DMS153 treated with DMSO at 0.1 percent for 48 hours (cell line): ENCODE results near the gene CENPVL3.
A peak's percentile ranks its signal among the peaks of the same experiment; 100 is the strongest.
"Not testable (repeated sequence)": the region's sequence is repeated elsewhere in the genome, so short reads cannot be mapped to it uniquely, and the experiment has no call there.

Experiments used
- DNase-seq: peaks from one replicate; lab custom pipeline; 2025; ENCODE audit not compliant: unreplicated experiment; lab: John Stamatoyannopoulos, UW

Gene CENPVL3

DNA sequence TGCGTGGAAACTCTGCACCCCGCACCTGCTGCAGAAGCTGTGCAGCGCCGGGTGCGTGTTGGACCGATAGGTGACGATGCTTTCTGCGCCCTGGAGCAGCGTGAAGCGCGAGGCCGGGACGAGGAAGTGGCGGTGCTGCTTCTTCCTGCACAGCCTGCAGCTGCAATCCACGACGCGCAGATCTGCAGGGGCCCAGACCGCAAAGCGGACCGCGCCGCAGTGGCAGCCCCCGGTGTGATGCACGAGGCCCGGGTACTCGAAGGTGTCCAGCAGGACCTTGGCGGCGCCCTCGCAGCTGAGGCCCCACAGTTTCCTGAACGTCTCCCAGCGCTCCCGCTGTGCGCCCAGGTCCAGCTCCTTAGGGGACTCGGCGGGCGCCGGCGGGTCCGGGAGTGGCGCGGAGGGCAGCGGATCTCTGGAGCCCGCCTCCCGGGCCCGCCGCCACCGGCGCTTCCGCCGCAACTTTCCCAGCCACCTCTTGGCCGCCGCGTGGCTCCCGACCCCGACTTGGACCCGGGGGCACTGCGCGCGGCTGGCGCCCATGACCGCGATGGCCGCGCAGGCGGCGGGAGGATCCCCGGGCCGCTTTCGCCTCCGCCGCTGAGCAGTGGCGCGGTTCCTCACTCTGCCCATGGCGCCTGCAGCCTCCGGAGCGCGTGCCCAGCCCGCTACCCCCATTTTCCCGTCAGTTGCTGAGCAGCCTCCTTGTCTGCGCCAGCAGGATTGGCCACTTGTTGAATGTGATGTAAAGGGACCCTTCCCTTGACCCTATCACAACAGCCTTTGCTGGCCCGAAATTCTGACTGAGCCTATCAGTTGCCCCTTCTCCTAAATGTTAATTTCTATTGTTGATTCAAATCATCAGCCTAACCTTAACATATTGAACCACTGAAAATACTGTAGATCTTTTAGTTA lies at the start of gene CENPVL3:
Gene CENPVL3 (minus strand): TSS at position 672 of the 915 bp plus-strand sequence. CDS start 39 bp downstream, at position 633.
- DNase-seq = not testable (repeated sequence)

DNA sequence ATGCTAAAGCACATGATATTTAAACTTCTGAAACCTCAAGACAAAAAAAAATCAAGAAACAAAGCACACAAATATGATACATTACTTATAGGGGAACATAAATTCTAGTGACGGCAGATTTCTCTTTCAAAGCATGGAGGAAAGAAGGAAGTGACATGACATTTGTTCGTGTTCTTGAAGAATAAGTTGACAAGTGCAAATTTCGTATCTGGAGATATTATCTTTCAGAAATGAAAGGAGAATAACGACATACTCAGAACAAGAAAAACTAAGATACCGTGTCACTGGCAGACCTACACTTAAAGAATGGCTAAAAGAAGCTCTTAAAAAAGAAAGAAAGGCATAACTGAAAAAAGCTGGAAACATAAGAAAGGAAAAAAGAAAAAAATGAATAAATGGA lies 47.3 kb upstream of the CENPVL3 start:
- DNase-seq = no peak

DNA sequence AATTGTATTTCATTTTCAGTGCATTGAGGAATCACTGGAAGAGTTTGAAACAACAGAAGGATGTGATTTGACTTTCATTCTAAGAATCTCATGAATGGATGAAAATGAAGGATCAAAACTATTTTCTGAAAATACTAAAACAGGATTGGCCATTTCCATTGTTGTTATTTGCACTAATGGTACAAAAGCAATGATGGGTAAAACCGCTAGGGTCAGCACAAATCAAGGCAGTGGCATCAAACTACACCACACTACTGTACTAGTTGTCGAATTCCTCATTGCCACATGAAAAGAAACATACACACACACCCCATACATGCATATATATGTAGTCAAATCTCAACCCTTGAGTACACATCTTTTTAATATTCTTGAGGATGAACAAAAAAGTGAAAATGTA lies 24.7 kb upstream of the CENPVL3 start:
- no peak for DNase-seq

DNA sequence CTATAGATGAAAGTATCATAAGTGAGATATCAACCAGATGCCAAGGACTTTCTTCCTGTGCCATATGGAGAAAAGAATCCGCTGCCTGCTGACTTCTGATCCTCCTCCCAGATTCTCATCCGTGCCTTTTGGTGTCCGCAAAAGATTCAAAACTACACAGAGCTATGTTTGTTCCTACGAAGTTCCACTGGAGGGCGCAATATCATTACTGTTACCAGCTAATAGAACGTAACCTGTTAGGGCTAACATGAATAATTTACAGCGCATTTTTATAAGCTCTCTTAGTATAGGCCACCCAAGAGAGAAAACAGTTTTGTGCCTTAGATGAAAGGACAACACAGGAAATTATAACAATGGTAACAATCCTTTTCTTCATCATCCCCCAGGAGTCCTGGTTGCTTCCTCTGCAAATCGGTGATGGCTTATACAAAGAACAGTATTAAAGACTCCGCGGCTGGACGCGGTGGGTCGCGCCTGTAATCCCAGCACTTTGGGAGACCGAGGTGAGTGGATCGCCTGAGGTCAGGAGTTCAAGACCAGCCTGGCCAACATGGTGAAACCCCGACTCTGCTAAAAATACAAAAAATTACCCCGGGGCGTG lies 22.8 kb upstream of the CENPVL3 start:
- DNase-seq = peak; percentile 0

DNA sequence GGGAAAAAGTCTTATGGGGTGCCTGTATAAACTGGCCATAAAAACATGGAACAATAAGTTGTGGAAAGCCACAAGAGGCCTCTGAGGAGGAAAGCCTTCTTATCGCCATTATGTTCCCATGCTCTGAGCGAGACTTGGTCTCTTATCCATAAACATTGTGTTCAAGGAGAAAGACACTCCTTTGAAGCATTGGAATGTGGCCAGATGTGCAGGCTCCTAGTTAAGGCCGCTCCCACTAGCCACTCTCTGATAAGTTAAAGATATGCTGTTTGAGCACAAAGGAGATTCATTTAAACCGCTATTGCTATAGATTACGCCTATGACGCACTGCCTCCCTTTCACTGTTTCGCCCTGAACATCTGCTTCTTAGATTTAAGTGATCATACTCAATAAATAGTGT lies 17.8 kb upstream of the CENPVL3 start:
- DNase-seq = not testable (repeated sequence)

DNA sequence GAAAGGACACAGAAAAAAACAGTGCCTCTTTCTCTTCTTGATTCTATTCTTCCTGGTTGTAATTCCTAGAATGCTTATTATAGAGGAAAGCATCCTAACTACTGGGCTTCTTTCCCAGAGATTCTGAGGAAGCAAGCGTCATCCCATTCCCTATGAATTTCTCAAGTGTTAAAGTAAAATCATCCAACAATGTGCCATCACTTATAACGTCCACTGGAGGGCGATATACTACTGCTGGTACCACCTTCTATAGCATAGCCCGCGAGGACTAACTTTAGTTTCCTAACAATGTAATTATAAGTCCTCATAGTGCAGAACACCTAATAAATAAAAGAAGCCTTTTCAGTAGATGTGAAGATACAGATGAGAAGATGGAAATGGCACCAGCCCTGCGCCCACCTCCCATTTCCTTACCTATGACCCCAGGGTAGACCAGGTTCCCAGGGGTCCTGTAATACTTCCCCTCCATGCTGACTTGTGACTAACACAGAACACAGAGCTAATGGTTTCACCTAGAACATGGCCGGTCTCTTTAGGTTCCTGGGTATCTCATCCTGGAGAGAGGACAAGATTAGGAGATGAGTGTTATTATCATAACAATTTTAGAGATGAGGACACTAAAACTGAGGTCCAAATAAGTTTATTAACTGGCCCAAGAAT lies 4.2 kb downstream of the CENPVL3 start:
- no peak for DNase-seq

DNA sequence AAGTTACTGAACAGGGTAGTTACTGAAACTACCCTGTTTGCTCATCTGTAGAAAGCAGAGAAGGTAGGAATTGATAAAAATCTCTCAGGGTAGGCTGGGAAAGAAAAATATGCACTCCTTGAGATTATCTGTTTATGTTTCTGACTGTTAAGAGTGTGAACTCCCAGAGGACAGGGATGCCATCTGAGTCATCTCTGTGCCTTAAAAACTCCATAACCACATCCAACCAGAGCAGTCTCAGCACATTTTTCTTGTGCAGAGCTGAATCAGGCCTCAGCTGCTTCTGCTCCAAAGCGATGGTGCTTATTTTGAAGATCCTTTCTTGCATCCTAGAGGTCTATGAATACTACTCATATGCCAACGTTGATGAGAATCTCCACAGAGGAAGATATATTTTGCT lies 9.9 kb downstream of the CENPVL3 start:
- no peak for DNase-seq

DNA sequence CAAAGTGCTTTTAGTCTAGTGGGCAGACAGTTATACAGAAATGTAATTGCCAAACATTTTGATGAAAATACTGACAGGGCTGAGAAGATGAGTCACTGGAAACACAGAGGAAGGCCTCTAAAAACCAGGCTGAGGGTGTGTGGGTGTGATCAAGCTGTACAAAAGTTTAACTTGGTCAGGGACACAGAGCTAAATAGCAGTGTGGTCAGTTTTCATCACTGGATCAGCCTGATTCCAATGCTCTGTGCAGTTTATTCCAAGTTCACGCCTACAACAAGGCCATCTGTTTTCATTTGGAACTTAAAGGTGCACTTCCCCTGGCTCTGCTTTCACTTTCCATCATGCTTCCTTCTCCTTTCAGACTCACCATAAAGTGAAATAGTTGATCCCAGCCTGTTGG lies 10.6 kb downstream of the CENPVL3 start:
- DNase-seq = no peak

DNA sequence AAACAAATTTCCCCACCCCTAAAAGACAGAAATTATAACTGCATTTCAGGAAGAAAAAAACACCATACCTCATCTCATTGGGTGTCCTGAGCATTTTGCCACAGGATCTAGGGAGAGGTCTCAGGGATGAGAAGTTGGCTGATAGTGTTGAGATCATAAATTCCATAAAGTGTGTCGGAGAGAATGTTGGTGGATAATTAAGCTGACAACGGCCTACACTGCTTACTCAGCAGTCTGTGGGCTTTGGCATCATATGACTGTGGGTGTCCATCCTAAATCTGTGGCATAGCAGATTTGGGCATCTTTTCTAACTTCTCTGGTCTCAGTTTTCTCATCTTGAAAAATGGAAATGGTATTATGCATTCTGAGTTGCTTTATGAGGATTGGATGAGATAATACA lies 12.3 kb downstream of the CENPVL3 start:
- DNase-seq = no peak

DNA sequence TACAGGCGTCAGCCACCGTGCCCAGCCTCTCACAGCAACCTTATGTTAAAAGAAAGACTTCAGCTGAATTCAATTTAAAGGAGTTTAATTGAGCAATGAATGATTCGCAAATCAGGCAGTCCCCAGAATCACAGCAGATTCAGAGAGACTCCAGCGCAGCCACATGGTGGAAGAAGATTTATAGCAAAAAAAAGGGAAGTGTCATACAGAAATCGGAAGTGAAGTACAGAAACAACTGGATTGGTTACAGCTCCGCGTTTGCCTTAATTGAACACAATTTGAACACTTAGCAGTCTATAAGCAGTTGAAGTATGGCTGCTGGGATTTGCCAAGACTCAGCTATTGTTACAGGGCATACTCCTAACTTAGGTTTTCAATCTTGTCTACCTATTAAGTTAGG lies 19.8 kb downstream of the CENPVL3 start:
- no peak for DNase-seq

DNA sequence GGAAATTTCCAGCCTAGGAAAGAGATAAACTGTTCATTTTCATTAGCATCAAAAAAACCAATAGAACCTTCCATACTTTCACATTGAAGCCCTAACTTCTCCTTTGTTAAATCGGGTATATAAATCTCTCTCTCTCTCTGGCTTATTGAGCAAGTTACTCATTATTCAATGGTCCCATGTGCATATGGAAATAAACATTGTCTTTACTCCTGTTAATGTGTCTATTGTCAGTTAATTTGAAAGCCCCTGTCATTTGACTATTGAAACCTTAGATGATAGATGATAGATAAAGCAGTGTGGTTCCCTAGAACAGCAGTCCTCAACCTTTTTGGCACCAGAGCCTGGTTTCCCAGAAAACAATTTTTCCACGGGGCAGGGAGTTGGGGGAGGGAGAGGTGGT lies 46.8 kb downstream of the CENPVL3 start:
- no peak for DNase-seq

DNA sequence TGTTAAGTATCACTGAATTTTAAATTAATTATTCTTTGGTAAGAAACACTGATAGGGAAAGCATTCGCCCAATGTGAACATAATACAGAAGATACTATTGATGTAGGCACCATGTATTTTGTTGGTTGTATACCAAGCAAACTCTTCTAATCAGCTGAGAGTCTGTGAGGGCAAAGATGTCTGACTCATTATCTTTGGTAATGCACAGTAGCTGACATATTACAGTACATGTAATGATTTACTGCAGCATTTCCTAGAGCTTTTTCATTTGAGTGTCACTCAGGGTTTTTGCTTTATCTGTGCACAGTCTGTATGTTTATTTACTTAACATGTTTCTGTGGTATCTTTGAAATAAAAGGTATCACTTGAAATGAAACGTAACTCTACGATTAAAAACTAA lies 49.2 kb downstream of the CENPVL3 start:
- DNase-seq = no peak

DNA sequence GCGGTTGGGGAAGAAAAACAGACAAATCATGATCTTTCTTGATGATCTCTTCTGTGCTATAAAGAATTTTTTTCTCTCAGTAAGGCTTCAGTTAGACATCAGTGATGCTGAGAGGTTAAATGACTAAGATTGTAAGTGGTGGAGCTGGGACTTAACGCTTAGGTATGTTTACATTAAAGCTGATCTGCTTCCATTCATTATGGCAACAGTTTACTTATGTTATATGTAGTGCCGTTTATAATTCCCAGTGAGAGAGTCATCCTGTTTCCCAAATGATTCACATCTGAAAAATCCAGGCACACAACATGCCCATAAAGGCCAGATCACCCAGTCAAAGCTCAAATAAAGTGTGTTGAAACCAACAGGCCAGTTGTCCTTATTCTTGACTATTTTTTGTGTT lies 50.1 kb downstream of the CENPVL3 start:
- no peak for DNase-seq
